SK-N-SH treated with all-trans-retinoic acid at 6 μM for 48 hours (cell line): ENCODE results near the gene RALB.

Source experiments
- BACH2 ChIP-seq: fragments of 250-450 bp; sonication (Bioruptor Pico); IDR thresholded peaks from 2 replicates; pipeline ENCODE4 v1.9.0; 2021; ENCODE audit warnings: mild to moderate bottlenecking, borderline replicate concordance
- GLIS3 ChIP-seq: fragments of 250-450 bp; sonication (Bioruptor Pico); IDR thresholded peaks from 2 replicates; pipeline ENCODE4 v1.5.0; 2020; ENCODE audit warnings: mild to moderate bottlenecking, moderate library complexity
- ISL1 ChIP-seq: fragments of 250-450 bp; sonication (Bioruptor Pico); IDR thresholded peaks from 2 replicates; pipeline ENCODE4 v2.1.2; 2022; ENCODE audit warnings: mild to moderate bottlenecking, moderate library complexity
- RARB ChIP-seq: fragments of 250-450 bp; sonication (Bioruptor Pico); IDR thresholded peaks from 2 replicates; pipeline ENCODE4 v1.8.0; 2021; ENCODE audit warnings: mild to moderate bottlenecking, moderate library complexity
- SNAI2 ChIP-seq: fragments of 250-450 bp; sonication (Bioruptor Pico); IDR thresholded peaks from 2 replicates; pipeline ENCODE4 v1.5.0; 2020; ENCODE audit warnings: mild to moderate bottlenecking, moderate library complexity
- TCF4 ChIP-seq: fragments of 250-450 bp; sonication (Bioruptor Pico); IDR thresholded peaks from 2 replicates; pipeline ENCODE4 v1.8.0; 2021; ENCODE audit warnings: mild to moderate bottlenecking, moderate library complexity, borderline replicate concordance
- TOX ChIP-seq: fragments of 250-450 bp; sonication (Bioruptor Pico); IDR thresholded peaks from 2 replicates; pipeline ENCODE4 v1.8.0; 2021; ENCODE audit warnings: mild to moderate bottlenecking, moderate library complexity, borderline replicate concordance
- ZC3H10 ChIP-seq: fragments of 250-450 bp; sonication (Bioruptor Pico); IDR thresholded peaks from 2 replicates; pipeline ENCODE4 v1.5.1; 2021; ENCODE audit warnings: mild to moderate bottlenecking, moderate library complexity
- ZFP3 ChIP-seq: fragments of 250-450 bp; sonication (Bioruptor Pico); IDR thresholded peaks from 2 replicates; pipeline ENCODE4 v1.5.0; 2020; ENCODE audit warnings: mild to moderate bottlenecking, moderate library complexity
- ZNF70 ChIP-seq: fragments of 450-650 bp; formaldehyde crosslinking; IDR thresholded peaks from 2 replicates; pipeline ENCODE4 v1.5.0; 2020; ENCODE audit warnings: mild to moderate bottlenecking, moderate library complexity
- TF ChIP-seq, protein P1 (sequence below): fragments of 250-450 bp; sonication (Bioruptor Pico); IDR thresholded peaks from 2 replicates; pipeline ENCODE4 v1.8.0; 2021; ENCODE audit warnings: low read depth, mild to moderate bottlenecking, moderate library complexity, borderline replicate concordance
- TF ChIP-seq, protein P2 (sequence below): fragments of 250-450 bp; sonication (Bioruptor Pico); IDR thresholded peaks from 2 replicates; pipeline ENCODE4 v1.5.1; 2021; ENCODE audit warnings: mild to moderate bottlenecking, moderate library complexity
- TF ChIP-seq, protein P3 (sequence below): fragments of 250-450 bp; sonication (Bioruptor Pico); IDR thresholded peaks from 2 replicates; pipeline ENCODE4 v1.5.0; 2020; ENCODE audit warnings: mild to moderate bottlenecking, moderate library complexity

DNA sequence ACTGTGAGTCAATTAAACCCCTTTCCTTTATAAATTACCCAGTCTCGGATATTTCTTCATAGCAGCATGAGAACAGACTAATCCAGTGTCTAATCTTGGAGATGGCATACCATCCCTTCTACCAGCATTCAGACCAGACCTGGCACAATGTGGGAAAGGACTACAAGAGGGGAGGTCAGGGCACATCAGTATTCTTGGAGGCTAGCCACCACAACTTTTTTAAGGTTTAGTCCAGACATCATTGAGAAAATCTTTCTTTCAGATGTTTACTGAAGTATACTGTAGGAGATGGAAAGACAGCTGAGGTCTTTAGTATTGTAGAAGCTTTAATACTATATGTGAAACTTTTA lies 4.0 kb downstream of the RALB start:
- TF ChIP-seq GLIS3 (CRISPR knock-in tag): no peak
- no peak for TF ChIP-seq ZNF70
- no peak for TF ChIP-seq TOX
- no peak for TF ChIP-seq RARB
- no peak for TF ChIP-seq ISL1
- no peak for TF ChIP-seq ZFP3
- no peak for TF ChIP-seq TCF4 (CRISPR knock-in tag)
- TF ChIP-seq, protein P1, sequence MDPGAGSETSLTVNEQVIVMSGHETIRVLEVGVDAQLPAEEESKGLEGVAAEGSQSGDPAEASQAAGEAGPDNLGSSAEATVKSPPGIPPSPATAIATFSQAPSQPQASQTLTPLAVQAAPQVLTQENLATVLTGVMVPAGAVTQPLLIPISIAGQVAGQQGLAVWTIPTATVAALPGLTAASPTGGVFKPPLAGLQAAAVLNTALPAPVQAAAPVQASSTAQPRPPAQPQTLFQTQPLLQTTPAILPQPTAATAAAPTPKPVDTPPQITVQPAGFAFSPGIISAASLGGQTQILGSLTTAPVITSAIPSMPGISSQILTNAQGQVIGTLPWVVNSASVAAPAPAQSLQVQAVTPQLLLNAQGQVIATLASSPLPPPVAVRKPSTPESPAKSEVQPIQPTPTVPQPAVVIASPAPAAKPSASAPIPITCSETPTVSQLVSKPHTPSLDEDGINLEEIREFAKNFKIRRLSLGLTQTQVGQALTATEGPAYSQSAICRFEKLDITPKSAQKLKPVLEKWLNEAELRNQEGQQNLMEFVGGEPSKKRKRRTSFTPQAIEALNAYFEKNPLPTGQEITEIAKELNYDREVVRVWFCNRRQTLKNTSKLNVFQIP: no peak
- TF ChIP-seq SNAI2 (CRISPR knock-in tag): no peak
- TF ChIP-seq, protein P2, sequence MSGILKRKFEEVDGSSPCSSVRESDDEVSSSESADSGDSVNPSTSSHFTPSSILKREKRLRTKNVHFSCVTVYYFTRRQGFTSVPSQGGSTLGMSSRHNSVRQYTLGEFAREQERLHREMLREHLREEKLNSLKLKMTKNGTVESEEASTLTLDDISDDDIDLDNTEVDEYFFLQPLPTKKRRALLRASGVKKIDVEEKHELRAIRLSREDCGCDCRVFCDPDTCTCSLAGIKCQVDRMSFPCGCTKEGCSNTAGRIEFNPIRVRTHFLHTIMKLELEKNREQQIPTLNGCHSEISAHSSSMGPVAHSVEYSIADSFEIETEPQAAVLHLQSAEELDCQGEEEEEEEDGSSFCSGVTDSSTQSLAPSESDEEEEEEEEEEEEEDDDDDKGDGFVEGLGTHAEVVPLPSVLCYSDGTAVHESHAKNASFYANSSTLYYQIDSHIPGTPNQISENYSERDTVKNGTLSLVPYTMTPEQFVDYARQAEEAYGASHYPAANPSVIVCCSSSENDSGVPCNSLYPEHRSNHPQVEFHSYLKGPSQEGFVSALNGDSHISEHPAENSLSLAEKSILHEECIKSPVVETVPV (CRISPR knock-in tag): no peak
- TF ChIP-seq ZC3H10: no peak
- no peak for TF ChIP-seq BACH2 (CRISPR knock-in tag)
- TF ChIP-seq, protein P3, sequence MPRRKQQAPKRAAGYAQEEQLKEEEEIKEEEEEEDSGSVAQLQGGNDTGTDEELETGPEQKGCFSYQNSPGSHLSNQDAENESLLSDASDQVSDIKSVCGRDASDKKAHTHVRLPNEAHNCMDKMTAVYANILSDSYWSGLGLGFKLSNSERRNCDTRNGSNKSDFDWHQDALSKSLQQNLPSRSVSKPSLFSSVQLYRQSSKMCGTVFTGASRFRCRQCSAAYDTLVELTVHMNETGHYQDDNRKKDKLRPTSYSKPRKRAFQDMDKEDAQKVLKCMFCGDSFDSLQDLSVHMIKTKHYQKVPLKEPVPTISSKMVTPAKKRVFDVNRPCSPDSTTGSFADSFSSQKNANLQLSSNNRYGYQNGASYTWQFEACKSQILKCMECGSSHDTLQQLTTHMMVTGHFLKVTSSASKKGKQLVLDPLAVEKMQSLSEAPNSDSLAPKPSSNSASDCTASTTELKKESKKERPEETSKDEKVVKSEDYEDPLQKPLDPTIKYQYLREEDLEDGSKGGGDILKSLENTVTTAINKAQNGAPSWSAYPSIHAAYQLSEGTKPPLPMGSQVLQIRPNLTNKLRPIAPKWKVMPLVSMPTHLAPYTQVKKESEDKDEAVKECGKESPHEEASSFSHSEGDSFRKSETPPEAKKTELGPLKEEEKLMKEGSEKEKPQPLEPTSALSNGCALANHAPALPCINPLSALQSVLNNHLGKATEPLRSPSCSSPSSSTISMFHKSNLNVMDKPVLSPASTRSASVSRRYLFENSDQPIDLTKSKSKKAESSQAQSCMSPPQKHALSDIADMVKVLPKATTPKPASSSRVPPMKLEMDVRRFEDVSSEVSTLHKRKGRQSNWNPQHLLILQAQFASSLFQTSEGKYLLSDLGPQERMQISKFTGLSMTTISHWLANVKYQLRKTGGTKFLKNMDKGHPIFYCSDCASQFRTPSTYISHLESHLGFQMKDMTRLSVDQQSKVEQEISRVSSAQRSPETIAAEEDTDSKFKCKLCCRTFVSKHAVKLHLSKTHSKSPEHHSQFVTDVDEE: no peak
